DMS153 treated with DMSO at 0.1 percent for 48 hours (cell line): Measurements from ENCODE around the gene TREML2.
A peak's percentile ranks its signal among the peaks of the same experiment; 100 is the strongest.

Experiments
- DNase-seq: peaks from one replicate; lab custom pipeline; 2025; ENCODE audit not compliant: unreplicated experiment; lab: John Stamatoyannopoulos, UW

TREML2 gene

DNA sequence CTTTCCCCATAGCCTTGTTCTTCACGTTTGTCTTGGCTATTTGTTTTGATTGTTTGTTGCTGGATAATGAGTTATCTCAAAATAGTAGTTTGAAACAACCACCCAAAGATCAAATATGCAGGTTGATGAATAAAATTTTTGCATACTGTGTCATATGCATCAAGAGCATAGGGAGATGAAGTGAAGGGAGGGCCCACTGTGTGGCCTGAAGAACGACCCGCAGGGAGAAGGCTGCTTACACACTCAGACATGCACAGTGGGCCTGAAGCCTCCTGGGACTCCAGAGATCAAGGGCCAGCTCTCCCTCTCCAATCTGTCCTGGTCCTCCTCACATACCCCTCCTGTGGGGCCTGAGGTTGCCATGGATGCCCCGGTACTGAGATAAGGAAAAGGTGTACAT is 21.8 kb downstream of the TREML2 start:
- no peak for DNase-seq

GRCh38 chr6:41177695-41178094 is 23.3 kb downstream of the TREML2 start:
- DNase-seq = no peak

DNA sequence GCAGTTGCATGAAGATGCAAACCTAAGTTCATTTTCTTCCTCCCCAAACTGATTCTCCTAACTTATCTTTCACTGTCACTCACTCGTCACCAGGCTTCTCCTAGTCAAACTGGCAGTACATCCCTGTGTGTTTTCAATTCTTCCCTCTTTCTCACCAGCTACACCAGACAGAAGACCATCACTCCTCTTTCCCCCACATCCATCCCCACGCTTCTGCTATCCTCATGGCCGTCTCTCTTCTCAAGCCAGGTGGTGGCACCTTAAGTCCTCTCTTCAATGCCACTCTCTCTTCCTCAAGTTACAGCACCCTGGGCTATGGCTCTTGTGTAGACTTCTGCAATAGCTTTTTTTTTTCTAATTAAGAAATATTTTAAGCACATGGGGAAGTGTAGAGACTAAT is 23.7 kb downstream of the TREML2 start:
- DNase-seq = no peak

GRCh38 chr6:41176189-41176588 is 24.8 kb downstream of the TREML2 start:
- no peak for DNase-seq

GRCh38 chr6:41175084-41175483 is 25.9 kb downstream of the TREML2 start:
- no peak for DNase-seq

GRCh38 chr6:41174610-41175009 is 26.3 kb downstream of the TREML2 start:
- DNase-seq = no peak

- no peak for DNase-seq
Observed at GRCh38 chr6:41171908-41172307, 29.0 kb downstream of the TREML2 start.

DNA sequence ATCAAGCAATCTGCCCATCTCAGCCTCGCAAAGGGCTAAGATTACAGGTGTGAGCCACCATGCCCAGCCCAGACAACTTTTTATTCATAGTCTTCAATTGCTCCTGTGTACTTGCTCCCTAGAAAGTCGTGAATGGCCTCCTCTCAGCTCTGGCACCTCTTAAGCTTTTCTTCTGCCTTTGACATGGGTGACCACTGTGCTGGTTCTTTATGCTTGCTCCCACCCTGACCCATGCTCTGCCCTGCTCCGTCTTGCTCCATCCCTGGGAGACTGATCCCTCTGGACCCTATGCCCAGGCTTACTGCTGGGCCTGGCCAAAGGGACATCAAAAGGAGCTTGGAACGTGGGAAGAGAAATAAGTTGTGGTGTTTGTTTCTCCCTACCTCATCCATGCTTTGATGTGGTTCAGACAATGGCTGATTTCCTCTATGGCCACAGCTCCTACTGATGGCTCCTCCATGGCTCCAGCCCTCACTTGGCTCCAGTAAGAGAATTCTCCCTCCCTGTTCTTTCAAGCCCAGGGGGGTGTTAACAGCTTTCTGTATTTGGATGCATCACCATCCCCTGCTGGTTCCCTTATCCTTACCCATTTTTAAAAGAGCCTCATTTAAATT is 30.3 kb downstream of the TREML2 start:
- DNase-seq = no peak

DNA sequence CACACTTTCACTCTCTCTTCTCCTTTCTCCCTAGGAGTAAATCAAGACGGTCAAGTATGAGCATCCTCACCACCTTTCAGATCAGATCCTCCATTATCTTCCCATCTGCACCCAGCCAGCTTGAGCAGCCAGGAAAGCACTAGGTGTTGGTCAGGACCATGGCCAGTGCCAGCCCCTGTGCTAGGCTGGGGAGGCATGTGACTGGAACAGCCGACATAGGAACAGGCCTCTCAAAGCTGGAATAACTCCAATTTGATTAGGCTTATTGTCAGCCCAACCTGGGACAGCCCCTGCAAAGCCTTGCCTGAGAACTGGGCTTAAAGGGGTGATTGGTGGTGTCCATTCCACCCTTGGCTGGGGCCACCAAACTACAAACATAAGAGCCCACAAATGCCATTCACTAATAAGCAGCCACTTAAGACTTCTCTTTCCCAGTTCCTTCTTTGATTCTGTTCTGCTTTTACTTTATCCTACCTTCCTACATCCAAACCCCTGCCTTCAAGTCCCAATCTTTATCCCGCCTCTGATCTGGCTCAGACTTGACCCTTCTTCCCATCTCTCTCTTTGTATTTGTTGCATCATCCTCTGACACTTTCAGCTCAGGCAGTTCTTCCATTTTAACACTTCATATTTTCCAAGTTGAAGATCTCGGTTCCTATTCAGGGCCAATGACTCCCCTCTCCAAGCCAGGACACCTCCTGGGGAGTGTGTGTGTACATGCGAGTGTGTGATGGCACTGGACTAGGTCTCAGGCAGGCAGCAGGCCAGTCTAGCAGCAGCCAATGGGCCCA is 33.6 kb downstream of the TREML2 start:
- DNase-seq = no peak

DNA sequence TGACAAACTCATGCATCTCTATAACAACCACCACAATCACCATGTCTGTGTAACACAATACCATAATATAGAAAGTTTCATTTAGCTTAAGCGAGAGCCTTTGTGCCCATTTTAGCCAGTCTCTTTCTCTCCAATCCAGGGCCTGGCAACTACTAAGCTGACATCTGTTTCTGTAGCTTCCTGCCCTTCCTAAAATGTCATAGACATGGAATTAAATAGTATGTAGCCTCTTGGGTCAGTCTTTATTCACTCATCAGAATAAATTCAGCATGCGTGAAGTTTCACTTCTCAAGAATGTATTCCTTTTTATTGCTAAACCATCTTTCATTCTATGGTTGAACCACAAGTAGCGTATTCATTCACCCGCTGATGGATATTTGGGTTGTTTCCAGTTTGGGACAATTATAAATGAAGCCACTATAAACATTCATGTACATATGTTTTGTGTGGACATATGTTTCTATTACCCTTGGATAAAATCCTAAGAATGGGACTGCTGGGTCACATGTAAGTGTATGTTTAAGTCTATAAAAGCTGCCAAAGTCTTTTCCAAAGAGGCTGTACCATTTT is 36.3 kb downstream of the TREML2 start:
- no peak for DNase-seq

GRCh38 chr6:41163419-41163717 is 37.6 kb downstream of the TREML2 start:
- no peak for DNase-seq

DNA sequence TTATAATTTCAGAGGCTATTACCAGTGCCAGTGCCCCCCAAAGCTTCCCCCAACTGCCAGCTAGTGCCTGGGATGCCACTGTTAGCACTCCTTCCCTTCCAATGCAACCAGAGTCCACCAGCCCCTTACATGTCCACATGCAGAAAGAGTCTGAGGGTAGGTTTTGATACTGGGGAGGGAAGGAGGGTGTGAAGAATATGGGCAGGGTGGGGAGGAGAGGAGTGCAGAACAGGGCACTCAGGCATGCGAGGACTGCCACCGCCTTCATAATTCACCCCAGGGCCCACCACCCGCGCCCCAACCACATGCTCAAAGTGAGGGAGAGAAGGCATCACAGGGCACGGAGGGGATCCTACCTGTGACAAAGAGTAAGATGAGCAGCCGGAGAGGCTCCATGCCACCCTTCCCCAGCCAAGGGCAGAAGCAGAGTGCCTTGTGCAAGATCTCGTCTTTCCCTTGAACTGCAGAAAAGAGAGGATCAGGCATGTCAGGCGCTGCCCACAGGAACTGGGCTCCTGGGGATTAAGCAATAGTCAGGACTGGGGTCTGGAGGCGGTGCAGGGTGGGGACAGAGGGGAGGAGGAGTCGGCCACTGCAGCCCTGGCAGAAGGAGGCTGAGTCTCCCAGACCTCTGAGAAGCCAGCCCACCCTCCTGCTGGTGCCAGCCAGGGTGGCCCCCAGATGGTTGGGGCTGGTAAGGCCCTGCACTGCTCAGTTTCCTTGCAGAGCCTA is 38.1 kb downstream of the TREML2 start, which contains the start of gene TREM2:
TSS of gene TREM2 (minus strand) at position 430 of the 732 bp plus-strand sequence. CDS start at position 396, 34 bp downstream.
- DNase-seq = no peak

DNA sequence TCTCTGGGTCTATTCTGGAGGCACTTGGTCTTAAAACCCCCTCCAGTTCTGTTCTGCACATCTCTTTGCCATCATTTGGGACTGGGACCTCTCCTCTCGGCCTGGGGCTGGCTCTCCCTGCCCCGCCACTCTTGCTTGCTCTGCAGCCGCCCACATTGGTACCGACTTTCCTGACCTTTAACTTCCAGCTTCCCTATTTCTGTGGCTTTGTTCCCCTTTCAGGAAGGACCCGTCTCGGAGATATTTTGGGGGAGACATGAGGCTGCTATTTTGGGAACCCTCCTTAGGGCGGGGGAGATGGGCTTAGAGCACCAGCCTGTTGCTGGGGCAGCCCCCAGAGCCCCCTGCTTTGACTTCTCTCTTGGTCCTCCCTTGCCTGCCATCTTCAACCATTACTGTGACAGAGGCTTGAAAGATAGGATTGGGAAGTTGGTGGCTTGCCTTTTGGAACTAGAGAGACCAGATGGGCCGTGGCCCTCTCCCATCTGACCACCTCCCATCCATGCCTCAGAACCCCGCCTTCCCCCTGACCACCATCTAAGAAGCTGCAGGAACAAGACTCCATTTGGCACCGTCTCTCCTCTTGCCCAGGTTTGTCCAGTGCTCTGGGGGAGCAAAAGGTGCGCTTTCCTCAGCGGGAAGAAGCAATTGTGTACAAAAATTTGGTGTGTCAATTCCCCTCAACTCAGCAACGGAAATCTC is 38.9 kb downstream of the TREML2 start:
- DNase-seq = no peak

- no peak for DNase-seq
Observed at GRCh38 chr6:41161380-41161779, 39.6 kb downstream of the TREML2 start.

DNA sequence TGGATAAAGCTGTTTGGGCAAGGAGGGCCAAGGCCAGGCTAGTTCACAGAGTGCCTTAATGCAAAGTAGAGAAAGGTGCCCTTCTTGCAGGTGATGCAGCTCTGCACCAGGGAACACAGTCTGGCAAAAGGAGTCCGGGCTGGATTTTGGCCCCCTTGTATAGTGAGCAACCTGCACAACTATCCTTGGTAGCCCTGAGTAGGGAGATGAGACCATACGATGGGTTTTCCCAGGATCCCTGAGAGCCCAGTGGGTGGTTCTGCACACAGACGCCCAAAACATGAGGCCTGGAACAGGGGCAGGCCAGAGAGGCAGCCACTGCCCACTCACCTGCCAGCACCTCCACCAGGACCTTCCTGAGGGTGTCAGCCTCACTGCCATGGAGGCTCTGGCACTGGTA is 40.0 kb downstream of the TREML2 start:
- DNase-seq = no peak

DNA sequence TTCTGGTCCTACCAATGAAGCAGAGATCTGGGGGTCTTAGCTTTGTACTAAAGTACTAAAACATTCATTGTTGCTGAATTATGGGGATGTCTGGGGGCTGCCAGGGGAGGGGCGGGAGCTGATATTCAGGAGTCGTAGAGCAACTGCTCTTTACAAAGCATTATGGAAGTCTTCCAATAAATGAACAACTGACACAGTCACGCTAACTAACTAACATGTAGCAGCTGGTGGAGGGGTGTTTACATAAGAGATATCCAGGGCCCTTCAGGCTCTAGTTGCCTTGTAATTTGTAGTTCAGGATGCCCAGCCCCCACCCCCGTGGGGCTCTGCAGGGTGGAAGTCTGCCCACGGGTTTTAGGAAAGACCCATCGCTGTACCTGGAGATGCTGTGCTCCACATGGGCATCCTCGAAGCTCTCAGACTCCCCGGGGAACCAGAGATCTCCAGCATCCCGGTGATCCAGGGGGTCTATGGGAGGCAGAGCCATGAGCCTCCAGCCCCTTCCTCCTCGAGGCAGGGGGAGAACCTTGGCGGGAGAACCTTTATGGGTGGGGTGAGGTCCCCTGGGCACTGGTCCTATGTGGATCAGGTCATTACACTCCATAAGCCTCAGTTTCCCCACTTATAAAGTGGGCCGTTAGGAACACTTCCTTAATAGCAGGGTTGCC is 41.4 kb downstream of the TREML2 start:
- peak; percentile 73 for DNase-seq

DNA sequence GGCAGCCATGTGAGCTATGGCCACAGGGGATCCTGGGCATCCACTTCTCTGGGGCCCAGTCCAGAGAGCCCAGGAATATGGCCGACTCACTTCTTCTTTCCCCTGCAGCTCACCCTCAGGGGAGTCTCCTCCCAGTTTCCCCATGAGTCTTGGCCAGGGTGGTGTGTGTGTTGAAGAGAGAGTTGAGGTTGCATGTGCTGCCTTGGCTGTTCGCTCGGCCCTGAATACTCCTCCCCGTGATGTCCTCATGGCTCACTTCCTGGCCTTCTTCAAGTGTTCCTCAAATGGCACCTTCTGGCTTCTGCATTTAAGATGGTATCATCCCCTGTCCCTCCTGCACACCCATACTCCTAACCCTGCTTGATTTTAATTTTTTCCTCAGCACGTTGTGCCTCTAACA is 43.6 kb downstream of the TREML2 start:
- no peak for DNase-seq

- DNase-seq = no peak
Observed at GRCh38 chr6:41156771-41157170, 44.2 kb downstream of the TREML2 start.

DNA sequence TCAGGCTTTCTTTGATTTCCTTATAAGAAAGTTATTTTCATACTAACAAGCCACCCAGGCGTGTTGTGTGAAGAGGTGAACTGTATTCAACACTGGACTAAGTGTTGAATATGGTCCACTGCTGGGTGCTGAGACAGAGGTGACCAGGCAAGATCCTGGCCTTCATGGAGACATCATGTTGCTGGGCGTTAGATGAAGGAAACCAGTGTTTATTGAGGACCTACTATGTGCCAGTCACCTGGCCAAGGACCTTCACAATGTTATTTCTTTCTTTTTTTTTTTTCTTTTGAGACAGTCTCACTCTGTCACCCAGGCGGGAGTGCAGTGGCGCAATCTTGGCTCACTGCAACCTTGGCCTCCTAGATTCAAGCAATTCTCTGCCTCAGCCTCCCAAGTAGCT is 44.9 kb downstream of the TREML2 start:
- DNase-seq = no peak

DNA sequence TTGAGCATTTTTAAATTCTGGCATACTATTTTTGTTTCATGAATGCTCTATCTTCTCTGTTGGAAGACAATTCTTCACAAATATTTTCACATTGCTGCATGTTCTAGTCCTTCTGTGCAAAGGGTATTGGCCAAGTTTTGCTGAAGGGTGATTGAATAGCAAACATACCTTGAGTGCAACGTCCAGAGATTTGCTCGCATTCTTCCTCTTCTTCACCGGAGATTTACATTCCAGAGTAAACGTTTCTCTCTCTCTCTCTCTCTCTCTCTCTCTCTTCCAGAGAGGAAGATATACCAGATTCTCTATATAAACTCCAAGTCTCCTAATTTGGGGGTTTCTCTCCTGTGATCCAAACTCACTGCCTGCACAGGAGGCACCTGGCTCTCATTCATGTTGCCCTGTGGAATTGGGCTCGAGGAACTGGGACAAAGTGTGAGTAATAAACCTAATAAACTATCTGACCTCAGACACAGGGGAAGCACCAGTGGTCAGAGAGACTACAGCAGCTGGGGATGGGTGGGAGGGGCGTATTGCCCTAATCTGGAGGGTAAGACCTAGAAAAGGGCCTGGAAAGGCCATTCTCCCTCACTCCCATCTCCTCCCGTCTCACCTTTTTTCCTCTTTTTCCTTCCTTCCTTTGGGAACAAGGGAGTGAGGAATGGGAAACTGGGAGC is 45.7 kb downstream of the TREML2 start:
- DNase-seq = no peak
